HEK293 (cell line): ENCODE measurements around the gene TMEM243.
A peak's percentile ranks its signal among the peaks of the same experiment; 100 is the strongest.

ENCODE experiments used
- BCL11B ChIP-seq: fragments of 450-650 bp; formaldehyde crosslinking; IDR thresholded peaks from 2 replicates; pipeline ENCODE4 v1.5.1; 2016; ENCODE audit warnings: low read depth, missing biosample characterization, missing genetic modification characterization
- KLF8 ChIP-seq: fragments of 450-650 bp; formaldehyde crosslinking; IDR thresholded peaks from 2 replicates; pipeline ENCODE4 v1.5.1; 2016; ENCODE audit warnings: missing biosample characterization, missing genetic modification characterization
- MZF1 ChIP-seq: fragments of 450-650 bp; formaldehyde crosslinking; IDR thresholded peaks from 2 replicates; pipeline ENCODE4 v1.5.1; 2017; ENCODE audit warnings: missing biosample characterization, missing genetic modification characterization, borderline replicate concordance
- PRDM1 ChIP-seq: fragments of 450-650 bp; formaldehyde crosslinking; IDR thresholded peaks from 2 replicates; pipeline ENCODE4; 2016; ENCODE audit warnings: missing biosample characterization, missing genetic modification characterization
- TRIM28 ChIP-seq: IDR thresholded peaks from 2 replicates; pipeline ENCODE4 v1.6.1; 2011; ENCODE audit warnings: low read length, control low read depth, borderline replicate concordance
- WT1 ChIP-seq: fragments of 450-650 bp; formaldehyde crosslinking; IDR thresholded peaks from 2 replicates; pipeline ENCODE4 v1.5.1; 2016; ENCODE audit warnings: missing biosample characterization, missing genetic modification characterization
- YY1 ChIP-seq: fragments of 450-650 bp; formaldehyde crosslinking; IDR thresholded peaks from 2 replicates; pipeline ENCODE4 v1.5.1; 2018; ENCODE audit warnings: missing biosample characterization, missing genetic modification characterization
- ZBTB1 ChIP-seq: fragments of 450-650 bp; formaldehyde crosslinking; IDR thresholded peaks from 2 replicates; pipeline ENCODE4 v1.5.1; 2016; ENCODE audit warnings: missing biosample characterization, missing genetic modification characterization
- ZBTB44 ChIP-seq: fragments of 450-650 bp; IDR thresholded peaks from 2 replicates; pipeline ENCODE4 v1.5.1; 2018; ENCODE audit warnings: missing biosample characterization, mild to moderate bottlenecking, missing genetic modification characterization
- ZNF175 ChIP-seq: fragments of 450-650 bp; formaldehyde crosslinking; IDR thresholded peaks from 2 replicates; pipeline ENCODE4 v1.5.1; 2016; ENCODE audit warnings: missing biosample characterization, missing genetic modification characterization
- ZNF221 ChIP-seq: fragments of 450-650 bp; formaldehyde crosslinking; IDR thresholded peaks from 2 replicates; pipeline ENCODE4 v1.5.1; 2017; ENCODE audit warnings: missing biosample characterization, missing genetic modification characterization, borderline replicate concordance
- ZNF239 ChIP-seq: fragments of 450-650 bp; formaldehyde crosslinking; IDR thresholded peaks from 2 replicates; pipeline ENCODE4 v1.5.1; 2016; ENCODE audit warnings: missing biosample characterization, missing genetic modification characterization
- ZNF26 ChIP-seq: fragments of 450-650 bp; formaldehyde crosslinking; IDR thresholded peaks from 2 replicates; pipeline ENCODE4 v1.5.1; 2016; ENCODE audit warnings: missing biosample characterization, missing genetic modification characterization
- ZNF37A ChIP-seq: fragments of 450-650 bp; IDR thresholded peaks from 2 replicates; pipeline ENCODE4 v1.5.1; 2018; ENCODE audit warnings: missing biosample characterization, missing genetic modification characterization
- ZNF488 ChIP-seq: fragments of 450-650 bp; formaldehyde crosslinking; IDR thresholded peaks from 2 replicates; pipeline ENCODE4 v1.5.1; 2016; ENCODE audit warnings: missing biosample characterization, missing genetic modification characterization
- ZNF561 ChIP-seq: fragments of 450-650 bp; IDR thresholded peaks from 2 replicates; pipeline ENCODE4 v1.5.1; 2018; ENCODE audit warnings: missing biosample characterization, missing genetic modification characterization, borderline replicate concordance
- ZNF585B ChIP-seq: fragments of 450-650 bp; formaldehyde crosslinking; IDR thresholded peaks from 2 replicates; pipeline ENCODE4 v1.5.1; 2016; ENCODE audit warnings: missing biosample characterization, missing genetic modification characterization
- ZNF660 ChIP-seq: fragments of 450-650 bp; IDR thresholded peaks from 2 replicates; pipeline ENCODE4 v1.5.1; 2018; ENCODE audit warnings: missing biosample characterization, mild to moderate bottlenecking, missing genetic modification characterization
- ZNF664 ChIP-seq: fragments of 450-650 bp; formaldehyde crosslinking; IDR thresholded peaks from 2 replicates; pipeline ENCODE4 v1.5.1; 2016; ENCODE audit warnings: missing biosample characterization, missing genetic modification characterization
- ZNF707 ChIP-seq: fragments of 450-650 bp; formaldehyde crosslinking; IDR thresholded peaks from 2 replicates; pipeline ENCODE4 v1.5.1; 2016; ENCODE audit warnings: missing biosample characterization, missing genetic modification characterization
- ZNF747 ChIP-seq: fragments of 450-650 bp; formaldehyde crosslinking; IDR thresholded peaks from 2 replicates; pipeline ENCODE4 v1.5.1; 2016; ENCODE audit warnings: missing biosample characterization, missing genetic modification characterization
- ZNF791 ChIP-seq: fragments of 450-650 bp; formaldehyde crosslinking; IDR thresholded peaks from 2 replicates; pipeline ENCODE4 v1.5.1; 2016; ENCODE audit warnings: missing biosample characterization, missing genetic modification characterization
- ZNF843 ChIP-seq: fragments of 450-650 bp; formaldehyde crosslinking; IDR thresholded peaks from 2 replicates; pipeline ENCODE4 v1.5.1; 2016; ENCODE audit warnings: missing biosample characterization, missing genetic modification characterization
- ZSCAN30 ChIP-seq: fragments of 450-650 bp; IDR thresholded peaks from 2 replicates; pipeline ENCODE4 v1.5.1; 2018; ENCODE audit warnings: missing biosample characterization, mild to moderate bottlenecking, missing genetic modification characterization, moderate library complexity
- ZXDB ChIP-seq: fragments of 450-650 bp; formaldehyde crosslinking; IDR thresholded peaks from 2 replicates; pipeline ENCODE4 v1.5.1; 2016; ENCODE audit warnings: missing biosample characterization, missing genetic modification characterization
- TF ChIP-seq, protein P1 (sequence below): fragments of 450-650 bp; formaldehyde crosslinking; IDR thresholded peaks from 2 replicates; pipeline ENCODE4 v1.5.1; 2016; ENCODE audit warnings: missing biosample characterization, missing genetic modification characterization
- TF ChIP-seq, protein P2 (sequence below): fragments of 450-650 bp; formaldehyde crosslinking; IDR thresholded peaks from 2 replicates; pipeline ENCODE4 v1.5.1; 2016; ENCODE audit warnings: missing biosample characterization, missing genetic modification characterization
- TF ChIP-seq, protein P3 (sequence below): fragments of 450-650 bp; formaldehyde crosslinking; IDR thresholded peaks from 2 replicates; pipeline ENCODE4 v1.5.1; 2016; ENCODE audit warnings: missing biosample characterization, missing genetic modification characterization
- TF ChIP-seq, protein P4 (sequence below): fragments of 450-650 bp; formaldehyde crosslinking; IDR thresholded peaks from 2 replicates; pipeline ENCODE4 v1.5.1; 2017; ENCODE audit warnings: missing biosample characterization, missing genetic modification characterization
- TF ChIP-seq, protein P5 (sequence below): fragments of 450-650 bp; formaldehyde crosslinking; IDR thresholded peaks from 2 replicates; pipeline ENCODE4 v1.5.1; 2016; ENCODE audit warnings: missing biosample characterization, missing genetic modification characterization

The TMEM243 gene

DNA sequence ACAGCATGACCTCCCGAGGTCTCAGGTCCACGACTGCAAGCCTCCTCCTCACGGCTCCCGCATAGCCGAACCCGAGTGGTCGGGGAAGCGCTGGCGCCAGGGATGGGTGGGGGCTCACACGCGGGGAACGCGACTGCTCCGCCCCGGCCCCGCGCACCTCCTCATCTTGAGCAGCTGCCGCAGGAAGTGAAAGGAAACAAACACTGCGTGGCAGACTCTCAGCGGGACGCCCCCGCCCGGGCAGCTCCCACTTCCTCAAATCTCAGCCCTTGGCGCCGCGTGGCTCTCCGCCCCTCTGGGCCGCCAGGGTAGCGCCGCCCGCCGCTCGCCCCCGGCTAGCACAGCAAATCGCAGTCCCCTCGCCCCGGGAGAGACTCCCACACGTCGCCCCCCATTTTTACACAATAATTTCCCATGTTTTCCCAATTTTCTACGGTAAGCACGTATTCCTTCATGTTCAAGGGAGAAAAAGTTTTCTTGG is at the start of gene TMEM243 (continued):
- TF ChIP-seq, protein P1, sequence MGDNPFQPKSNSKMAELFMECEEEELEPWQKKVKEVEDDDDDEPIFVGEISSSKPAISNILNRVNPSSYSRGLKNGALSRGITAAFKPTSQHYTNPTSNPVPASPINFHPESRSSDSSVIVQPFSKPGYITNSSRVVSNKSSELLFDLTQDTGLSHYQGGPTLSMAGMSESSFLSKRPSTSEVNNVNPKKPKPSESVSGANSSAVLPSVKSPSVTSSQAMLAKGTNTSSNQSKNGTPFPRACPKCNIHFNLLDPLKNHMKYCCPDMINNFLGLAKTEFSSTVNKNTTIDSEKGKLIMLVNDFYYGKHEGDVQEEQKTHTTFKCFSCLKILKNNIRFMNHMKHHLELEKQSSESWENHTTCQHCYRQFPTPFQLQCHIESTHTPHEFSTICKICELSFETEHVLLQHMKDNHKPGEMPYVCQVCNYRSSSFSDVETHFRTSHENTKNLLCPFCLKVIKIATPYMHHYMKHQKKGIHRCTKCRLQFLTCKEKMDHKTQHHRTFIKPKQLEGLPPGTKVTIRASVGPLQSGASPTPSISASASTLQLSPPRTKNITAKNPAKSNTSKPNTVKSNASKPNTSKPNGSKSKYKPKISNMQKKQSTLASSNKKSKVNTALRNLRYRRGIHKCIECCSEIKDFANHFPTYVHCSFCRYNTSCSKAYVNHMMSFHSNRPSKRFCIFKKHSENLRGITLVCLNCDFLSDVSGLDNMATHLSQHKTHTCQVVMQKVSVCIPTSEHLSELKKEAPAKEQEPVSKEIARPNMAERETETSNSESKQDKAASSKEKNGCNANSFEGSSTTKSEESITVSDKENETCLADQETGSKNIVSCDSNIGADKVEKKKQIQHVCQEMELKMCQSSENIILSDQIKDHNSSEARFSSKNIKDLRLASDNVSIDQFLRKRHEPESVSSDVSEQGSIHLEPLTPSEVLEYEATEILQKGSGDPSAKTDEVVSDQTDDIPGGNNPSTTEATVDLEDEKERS (tag by site-specific recombination), result no peak
- TF ChIP-seq, protein P2, sequence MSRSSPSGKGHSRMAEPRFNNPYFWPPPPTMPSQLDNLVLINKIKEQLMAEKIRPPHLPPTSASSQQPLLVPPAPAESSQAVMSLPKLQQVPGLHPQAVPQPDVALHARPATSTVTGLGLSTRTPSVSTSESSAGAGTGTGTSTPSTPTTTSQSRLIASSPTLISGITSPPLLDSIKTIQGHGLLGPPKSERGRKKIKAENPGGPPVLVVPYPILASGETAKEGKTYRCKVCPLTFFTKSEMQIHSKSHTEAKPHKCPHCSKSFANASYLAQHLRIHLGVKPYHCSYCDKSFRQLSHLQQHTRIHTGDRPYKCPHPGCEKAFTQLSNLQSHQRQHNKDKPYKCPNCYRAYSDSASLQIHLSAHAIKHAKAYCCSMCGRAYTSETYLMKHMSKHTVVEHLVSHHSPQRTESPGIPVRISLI (tag by site-specific recombination), result no peak
- no peak for TF ChIP-seq YY1 (tag by site-specific recombination)
- no peak; the same call in 1 of the 2 replicates for TF ChIP-seq PRDM1 (tag by site-specific recombination)
- no peak for TF ChIP-seq ZXDB (tag by site-specific recombination)
- TF ChIP-seq, protein P3, sequence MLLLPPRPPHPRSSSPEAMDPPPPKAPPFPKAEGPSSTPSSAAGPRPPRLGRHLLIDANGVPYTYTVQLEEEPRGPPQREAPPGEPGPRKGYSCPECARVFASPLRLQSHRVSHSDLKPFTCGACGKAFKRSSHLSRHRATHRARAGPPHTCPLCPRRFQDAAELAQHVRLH, result no peak
- peak; percentile 61 for TF ChIP-seq WT1 (tag by site-specific recombination)
- TF ChIP-seq ZNF664 (tag by site-specific recombination), result no peak
- no peak for TF ChIP-seq ZNF488 (tag by site-specific recombination)
- TF ChIP-seq ZNF26, result no peak
- TF ChIP-seq TRIM28, result no peak
- TF ChIP-seq ZNF585B, result no peak
- peak; percentile 49; the same call in 1 of the 2 replicates for TF ChIP-seq KLF8 (tag by site-specific recombination)
- TF ChIP-seq BCL11B (tag by site-specific recombination), result no peak
- TF ChIP-seq ZBTB44 (tag by site-specific recombination), result no peak
- no peak for TF ChIP-seq ZNF747 (tag by site-specific recombination)
- TF ChIP-seq, protein P4, sequence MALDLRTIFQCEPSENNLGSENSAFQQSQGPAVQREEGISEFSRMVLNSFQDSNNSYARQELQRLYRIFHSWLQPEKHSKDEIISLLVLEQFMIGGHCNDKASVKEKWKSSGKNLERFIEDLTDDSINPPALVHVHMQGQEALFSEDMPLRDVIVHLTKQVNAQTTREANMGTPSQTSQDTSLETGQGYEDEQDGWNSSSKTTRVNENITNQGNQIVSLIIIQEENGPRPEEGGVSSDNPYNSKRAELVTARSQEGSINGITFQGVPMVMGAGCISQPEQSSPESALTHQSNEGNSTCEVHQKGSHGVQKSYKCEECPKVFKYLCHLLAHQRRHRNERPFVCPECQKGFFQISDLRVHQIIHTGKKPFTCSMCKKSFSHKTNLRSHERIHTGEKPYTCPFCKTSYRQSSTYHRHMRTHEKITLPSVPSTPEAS (tag by site-specific recombination), result no peak
- TF ChIP-seq ZSCAN30 (tag by site-specific recombination), result no peak
- no peak for TF ChIP-seq MZF1
- no peak for TF ChIP-seq ZBTB1
- no peak for TF ChIP-seq ZNF37A
- TF ChIP-seq ZNF175, result no peak
- no peak for TF ChIP-seq ZNF221
- TF ChIP-seq ZNF843 (tag by site-specific recombination), result no peak
- no peak for TF ChIP-seq ZNF239 (tag by site-specific recombination)
- TF ChIP-seq ZNF660, result 0 out of 2 replicates have a peak, but pooled peaks have one; percentile 17
- no peak for TF ChIP-seq ZNF561 (tag by site-specific recombination)
- no peak for TF ChIP-seq ZNF791
- TF ChIP-seq, protein P5, sequence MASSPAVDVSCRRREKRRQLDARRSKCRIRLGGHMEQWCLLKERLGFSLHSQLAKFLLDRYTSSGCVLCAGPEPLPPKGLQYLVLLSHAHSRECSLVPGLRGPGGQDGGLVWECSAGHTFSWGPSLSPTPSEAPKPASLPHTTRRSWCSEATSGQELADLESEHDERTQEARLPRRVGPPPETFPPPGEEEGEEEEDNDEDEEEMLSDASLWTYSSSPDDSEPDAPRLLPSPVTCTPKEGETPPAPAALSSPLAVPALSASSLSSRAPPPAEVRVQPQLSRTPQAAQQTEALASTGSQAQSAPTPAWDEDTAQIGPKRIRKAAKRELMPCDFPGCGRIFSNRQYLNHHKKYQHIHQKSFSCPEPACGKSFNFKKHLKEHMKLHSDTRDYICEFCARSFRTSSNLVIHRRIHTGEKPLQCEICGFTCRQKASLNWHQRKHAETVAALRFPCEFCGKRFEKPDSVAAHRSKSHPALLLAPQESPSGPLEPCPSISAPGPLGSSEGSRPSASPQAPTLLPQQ, result no peak
- TF ChIP-seq ZNF707 (tag by site-specific recombination), result no peak
